Myocyte (in vitro differentiated cells): ENCODE data around the gene RREB1. TPM values are rescaled to one million over a fixed set of nuclear protein-coding genes. Genes with fewer than 3 reads are reported as not detected.

Source experiments
- DNase-seq: peaks from one replicate; pipeline ENCODE4 v3.0.0-alpha.2; 2012; ENCODE audit warnings: low read depth
- total RNA-seq: library from RNA; depleted of rRNA; stranded (reverse); fragments of >200 nt; gene quantifications from 2 replicates; pipeline ENCODE4 v1.2.3, GENCODE V29; 2014

Gene RREB1
- total RNA-seq, 1 donor from 2014 or later: 19.6 TPM

DNA sequence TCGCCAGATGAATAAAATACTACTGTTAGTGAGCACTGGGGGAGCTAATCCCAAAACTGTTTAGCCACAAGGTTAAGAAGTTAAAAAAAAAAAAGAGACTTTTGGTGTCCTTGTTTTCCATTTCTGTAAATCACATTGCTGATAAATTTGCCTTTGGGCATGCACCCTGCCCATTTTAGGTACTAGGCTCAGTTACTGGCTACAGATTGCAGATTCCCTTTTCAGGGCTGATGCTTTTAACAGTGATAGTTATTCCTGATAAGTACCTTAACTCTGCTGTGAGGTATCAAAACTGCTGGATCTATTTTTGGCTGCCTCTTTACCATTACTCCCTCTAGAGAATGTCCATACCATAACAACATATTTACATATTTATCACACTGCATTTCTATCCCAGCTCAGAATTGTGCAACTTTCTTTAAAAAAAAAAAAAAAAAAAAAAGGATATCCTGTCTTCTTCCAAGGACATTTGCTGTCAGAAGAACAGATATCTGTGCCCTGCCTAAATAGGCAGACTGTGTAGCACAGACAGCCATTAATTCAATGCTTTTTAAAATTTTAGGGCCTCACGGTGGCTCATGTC is 110.7 kb downstream of the RREB1 start:
- DNase-seq: peak; percentile 31

DNA sequence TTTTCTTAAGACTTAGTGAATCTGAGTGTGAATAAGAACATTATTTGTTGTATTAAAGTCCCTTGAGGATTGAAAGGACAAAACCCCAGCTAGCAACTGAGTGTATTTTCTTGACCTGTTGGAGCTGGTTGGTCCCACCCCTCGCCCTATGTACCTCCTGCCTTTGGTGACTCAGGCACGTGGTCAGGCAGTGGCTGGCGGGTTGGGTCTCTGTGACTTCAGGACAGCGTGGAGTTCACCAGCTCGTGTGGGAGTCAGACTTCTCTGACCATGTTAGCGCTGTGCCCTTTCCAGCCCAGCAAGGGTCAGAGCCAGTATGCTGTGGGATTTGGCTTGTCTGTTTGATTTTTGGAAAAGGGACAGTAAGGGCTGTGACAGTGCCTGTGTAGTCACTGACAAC is 111.5 kb downstream of the RREB1 start:
- peak; percentile 87 for DNase-seq

DNA sequence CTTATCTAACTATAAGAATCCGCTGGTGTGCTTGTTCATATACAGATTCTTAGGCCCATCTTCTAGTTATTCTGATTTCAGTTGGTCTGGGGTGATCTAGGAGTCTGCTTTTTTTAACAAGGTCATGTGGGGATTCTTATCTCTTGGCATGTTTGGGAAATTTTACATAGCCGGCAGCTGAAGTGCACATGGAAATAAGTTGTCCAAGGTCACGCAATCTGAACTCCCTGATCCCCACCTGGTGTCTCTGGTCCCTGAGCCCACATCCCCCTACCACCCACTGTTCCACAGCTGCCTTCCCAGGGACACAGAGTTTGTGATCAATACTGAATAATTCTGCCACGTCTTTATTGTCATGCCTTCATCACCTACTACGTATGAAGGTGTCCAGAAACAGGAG is 114.4 kb downstream of the RREB1 start:
- no peak for DNase-seq

DNA sequence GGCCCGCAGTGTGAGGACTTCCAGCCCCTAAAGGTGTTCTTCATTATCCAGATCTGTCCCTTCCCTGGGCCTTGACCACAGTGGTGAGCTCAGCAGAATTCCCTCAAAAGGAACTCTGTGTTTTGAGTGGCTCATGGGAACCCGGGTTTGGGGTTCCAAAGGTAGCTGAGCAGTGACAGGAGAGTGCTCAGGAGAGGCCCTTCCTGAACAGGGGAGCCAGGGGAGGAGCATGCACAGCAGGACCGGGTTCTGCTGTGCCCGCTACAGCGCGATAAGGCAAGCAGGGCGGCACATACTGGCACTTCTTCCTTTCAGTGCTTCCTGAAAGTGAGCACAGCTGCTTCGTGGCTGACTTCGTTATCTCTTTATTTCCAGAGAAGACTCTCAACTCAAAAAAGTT is 117.0 kb downstream of the RREB1 start:
- no peak for DNase-seq

DNA sequence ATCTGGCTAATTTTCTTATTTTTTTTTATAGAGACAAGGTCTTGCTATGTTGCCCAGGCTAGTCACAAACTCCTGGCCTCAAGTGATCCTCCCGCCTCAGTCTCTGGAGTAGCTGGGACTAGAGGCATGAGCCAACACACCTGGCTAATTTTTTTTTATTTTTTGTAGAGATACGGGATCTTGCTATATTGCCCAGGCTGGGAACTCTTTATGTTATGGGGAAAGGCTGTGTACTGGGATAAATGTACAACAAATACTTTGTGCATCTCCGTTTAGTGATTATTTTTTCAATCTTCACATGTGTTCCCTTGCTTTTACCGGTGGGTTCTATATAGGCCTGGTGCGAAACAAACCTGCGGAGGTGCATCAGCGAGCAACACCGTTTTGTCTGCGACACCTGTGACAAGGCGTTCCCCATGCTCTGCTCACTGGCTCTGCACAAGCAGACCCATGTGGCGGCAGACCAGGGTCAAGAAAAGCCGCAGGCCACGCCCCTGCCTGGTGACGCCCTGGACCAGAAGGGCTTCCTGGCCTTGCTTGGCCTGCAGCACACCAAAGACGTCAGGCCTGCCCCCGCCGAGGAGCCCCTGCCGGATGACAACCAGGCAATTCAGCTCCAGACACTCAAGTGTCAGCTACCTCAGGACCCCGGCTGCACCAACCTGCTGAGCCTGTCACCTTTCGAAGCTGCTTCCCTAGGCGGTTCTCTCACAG is 121.1 kb downstream of the RREB1 start:
- no peak for DNase-seq

DNA sequence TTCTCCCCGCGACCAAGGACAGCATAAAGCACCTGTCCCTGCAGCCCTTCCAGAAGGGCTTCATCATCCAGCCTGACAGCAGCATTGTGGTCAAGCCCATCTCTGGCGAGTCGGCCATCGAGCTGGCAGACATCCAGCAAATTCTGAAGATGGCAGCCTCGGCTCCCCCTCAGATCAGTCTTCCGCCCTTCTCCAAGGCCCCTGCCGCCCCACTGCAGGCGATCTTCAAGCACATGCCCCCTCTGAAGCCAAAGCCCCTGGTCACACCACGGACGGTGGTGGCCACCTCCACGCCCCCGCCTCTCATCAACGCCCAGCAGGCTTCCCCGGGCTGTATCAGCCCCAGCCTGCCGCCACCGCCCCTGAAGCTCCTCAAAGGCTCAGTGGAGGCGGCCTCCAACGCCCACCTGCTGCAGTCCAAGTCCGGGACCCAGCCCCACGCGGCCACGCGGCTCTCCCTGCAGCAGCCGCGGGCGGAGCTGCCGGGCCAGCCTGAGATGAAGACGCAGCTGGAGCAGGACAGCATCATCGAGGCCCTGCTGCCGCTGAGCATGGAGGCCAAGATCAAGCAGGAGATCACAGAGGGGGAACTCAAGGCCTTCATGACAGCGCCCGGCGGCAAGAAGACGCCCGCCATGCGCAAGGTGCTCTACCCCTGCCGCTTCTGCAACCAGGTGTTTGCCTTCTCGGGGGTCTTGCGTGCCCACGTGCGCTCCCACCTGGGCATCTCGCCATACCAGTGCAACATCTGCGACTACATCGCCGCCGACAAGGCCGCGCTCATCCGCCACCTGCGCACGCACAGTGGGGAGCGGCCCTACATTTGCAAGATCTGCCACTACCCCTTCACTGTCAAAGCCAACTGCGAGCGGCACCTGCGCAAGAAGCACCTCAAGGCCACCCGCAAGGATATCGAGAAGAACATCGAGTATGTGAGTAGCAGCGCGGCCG is 121.9 kb downstream of the RREB1 start:
- no peak for DNase-seq

DNA sequence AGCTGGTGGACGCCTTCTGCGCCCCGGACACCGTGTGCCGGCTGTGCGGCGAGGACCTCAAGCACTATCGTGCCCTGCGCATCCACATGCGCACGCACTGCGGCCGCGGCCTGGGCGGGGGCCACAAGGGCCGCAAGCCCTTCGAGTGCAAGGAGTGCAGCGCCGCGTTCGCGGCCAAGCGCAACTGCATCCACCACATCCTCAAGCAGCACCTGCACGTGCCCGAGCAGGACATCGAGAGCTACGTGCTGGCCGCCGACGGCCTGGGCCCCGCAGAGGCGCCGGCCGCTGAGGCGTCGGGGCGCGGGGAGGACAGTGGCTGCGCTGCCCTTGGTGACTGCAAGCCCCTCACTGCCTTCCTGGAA is 122.5 kb downstream of the RREB1 start:
- DNase-seq: no peak

DNA sequence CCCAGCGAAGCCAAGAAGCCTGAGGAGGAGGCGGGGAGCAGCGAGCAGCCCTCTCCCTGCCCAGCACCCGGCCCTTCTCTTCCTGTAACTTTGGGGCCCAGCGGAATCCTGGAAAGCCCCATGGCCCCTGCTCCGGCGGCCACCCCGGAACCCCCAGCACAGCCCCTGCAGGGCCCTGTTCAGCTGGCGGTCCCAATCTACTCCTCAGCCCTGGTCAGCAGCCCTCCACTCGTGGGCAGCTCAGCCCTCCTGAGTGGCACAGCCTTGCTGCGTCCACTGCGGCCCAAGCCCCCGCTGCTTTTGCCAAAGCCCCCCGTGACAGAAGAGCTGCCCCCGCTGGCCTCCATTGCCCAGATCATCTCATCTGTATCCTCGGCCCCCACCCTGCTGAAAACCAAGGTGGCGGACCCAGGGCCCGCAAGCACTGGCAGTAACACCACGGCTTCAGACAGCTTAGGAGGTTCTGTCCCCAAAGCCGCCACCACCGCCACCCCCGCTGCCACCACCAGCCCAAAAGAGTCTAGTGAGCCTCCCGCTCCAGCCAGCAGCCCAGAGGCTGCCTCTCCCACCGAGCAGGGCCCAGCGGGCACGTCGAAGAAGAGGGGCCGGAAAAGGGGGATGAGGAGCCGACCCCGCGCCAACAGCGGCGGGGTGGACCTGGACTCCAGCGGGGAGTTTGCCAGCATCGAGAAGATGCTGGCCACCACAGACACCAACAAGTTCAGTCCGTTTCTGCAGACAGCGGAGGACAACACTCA is 123.4 kb downstream of the RREB1 start:
- DNase-seq: no peak

DNA sequence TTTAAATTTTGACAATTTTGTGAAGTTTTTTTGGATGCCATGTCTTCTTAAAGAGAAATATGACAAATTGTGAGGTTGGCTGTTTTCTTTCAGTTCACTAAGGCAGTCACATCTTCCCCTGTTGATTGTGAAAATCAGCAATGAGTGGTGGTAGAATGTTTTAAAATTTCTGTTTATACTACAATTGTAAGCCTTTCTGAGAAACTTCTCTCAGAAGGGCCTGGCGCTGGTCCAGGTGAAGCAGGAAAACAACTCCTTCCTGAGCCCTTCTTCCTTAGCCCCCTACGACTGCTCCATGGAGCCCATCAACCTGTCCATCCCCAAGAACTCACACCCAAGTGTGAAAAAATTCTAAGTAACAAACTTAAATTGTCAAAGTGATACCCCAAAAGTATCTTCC is 124.6 kb downstream of the RREB1 start:
- no peak for DNase-seq

DNA sequence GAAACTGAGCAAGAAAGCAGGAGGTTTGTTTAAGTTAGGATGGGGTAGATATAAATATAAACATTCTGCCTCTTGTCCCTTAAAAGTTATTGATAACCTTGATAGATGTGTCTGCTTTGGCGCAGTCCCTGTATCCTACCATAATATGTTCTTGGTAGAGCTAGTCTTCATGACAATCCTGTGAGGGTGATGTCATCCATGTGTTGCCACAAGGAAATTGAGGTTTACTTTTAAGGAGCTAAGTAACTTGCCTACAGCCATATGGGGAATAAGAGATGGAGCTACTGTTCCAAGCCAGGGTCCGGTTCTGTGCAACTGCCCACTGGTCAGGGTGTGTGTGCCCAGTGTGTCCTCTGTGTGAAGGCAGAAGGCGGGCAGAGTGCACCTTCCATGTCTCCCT is 126.8 kb downstream of the RREB1 start:
- no peak for DNase-seq

DNA sequence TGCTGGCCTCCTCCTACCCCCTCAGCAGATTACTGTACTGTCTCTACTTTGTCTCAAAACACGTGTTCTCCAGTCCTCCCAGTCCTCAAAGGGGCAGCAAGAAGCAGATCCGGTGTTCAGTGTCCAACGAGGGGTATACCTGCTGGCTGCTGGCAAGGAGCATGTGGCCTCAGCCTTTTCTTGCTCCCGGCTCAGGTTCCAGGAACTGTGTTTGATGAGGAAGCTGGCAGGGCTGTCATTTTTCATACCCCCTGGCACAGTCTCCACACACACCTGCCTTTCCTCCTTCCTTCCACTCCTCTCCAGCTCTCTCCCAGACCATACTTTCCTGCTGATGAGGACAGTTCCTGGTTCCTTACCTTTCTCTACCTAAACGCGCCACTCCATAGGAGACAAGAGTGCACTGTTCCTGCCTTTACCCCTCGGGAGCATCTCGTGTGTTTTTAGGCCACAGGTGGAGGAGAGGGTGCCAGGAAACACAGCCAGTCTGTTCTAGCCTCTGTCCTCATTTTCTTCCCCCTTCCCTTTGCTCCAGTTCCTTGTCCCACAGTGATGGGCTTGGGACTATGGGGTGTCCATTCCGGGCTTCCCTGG is 128.0 kb downstream of the RREB1 start:
- no peak for DNase-seq

DNA sequence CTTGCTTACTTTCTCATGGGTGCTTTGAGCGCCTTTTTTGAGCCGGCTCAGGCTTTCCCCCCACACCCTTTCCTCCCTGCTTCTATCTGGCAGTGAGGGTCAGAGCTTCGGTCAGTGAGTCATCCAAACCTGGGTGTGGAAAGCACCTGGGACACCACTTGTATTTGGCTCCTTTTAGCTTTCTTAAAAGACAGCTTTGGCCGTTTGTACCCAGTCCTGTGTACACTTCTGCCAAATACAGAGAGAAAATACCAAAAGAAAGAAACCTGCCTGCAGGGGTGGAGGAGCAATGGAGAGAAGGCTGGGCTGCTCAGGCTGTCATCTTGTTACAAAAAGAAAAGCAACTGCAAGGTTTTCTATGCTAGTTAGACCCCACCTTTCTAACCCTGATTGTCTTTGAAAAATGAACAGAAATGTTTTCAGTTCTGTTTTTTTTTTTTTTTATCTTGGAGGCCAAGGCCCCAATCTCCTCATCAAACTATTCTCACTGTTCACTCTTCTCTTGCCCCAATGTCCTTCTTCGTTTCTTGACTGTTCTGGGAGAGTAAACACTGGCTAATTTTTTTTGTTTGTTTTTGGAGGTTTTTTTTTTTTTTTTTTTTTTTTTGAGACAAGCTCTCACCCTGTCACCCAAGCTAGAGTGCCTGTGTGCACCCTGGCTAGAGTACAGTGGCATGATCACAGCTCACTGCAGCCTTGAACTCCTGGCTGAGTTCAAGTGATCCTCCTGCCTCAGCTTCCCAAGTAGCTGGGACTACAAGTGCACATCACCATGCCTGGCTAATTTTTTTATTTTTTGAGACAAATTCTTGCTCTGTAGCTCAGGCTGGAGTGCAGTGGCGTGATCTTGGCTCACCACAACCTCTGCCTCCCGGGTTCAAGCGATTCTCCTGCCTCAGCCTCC is 128.8 kb downstream of the RREB1 start:
- no peak for DNase-seq

DNA sequence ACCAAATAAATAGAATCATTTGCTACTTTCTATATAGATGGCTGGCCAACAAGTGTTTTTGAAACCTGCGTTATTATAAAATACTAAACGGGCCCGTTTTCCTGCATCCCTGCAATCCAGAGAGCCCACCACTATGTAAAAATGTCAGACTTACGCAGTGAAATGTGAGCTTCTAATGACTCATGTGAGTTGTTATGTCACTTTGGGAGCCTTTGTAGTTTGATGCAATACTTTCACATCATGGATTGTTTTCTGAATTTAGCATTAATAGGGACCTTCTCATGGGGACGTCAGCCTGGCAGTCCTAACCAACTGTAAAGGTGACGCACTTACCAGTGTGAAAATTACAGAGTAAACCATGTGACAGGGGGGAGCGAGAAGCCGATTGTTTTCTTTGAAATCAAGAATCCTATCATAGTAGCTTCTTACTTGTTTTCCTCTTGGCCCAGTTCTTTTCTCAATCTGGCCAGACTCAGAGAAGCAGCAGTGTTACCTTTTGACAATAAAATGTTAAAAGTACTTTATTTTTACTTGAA is 130.0 kb downstream of the RREB1 start:
- DNase-seq: no peak

DNA sequence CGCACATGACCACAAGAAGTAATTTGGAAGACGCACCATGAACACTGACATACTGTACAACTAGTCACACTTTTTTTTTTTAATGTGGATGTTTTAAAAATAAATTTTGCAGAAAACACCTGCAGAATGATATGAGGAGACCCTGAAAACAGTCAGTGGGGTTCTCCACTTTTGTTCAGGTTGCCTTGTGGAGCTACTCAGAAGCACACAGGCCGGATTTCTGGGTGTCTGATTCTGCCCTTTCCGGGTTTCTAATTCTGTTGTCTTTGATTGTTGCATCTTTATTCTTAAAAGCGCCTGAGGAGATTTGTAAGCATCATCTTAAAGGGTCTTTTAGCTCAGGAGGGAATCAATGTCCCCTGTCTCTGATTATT is 130.8 kb downstream of the RREB1 start:
- no peak for DNase-seq

DNA sequence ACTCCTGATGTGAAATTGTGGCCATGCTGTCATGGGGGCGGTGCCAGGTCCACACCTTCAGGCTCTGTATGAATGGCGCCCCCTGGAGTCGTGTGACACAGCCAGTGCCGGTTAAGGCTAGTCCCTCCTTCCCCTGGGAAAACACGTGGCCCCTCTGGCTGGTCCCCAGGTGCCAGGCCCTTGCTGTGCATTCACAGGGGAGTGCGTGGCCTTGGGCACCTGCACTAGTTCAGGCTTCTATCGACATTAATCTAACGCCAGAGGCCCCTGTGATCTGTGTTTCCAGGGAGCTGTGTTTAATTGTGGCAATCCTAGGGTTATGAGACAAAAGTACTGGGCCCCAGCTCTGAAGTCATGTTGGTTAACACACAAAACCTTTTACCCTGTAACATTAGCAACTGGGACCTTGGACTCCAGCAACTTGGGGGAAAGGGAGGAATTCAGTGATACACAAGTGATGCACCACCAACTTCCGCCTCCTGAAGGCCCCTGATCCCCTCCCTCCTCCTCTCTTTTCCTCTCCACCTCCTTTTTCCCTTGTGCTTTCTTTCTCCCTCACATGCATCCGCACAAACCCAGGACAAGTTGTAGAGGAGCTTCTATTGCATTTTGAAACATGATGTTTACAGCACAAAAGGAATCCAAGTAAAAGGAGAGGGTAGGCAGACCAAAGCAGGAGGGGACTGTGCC is 131.3 kb downstream of the RREB1 start:
- peak; percentile 70 for DNase-seq

DNA sequence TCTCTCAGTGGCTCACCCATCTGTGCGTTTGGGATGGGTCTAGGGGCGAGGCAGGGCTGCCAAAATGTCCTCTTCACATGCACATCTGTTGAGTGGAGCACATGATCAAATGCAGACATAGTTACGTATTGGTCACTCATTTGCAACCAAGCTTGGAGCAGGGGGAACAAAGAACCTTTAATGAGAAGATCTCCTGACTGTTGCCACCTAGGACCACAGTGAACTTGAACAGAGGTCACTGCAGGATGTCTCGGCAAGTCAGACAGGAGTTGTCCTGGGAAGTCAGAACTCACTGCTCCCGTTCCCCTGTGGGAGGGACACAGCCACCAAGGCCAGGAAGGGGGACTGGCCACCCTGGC is 131.8 kb downstream of the RREB1 start:
- DNase-seq: no peak

DNA sequence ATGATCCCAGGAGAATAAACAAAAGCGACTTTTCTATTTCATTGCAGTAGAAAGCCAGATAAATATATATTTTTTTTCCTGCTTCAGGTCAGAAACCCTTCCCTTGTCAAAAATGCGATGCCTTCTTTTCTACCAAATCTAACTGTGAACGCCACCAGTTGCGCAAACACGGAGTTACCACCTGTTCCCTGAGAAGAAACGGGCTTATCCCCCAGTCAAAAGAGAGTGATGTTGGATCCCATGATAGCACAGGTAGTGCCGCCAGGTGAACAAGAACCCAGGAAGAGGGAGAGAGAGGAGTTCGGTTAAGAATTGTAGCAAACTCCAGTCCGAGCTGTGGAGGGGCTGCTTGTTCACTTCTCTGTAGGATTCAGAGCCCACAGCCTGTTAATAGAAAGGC is 132.6 kb downstream of the RREB1 start:
- DNase-seq: no peak

DNA sequence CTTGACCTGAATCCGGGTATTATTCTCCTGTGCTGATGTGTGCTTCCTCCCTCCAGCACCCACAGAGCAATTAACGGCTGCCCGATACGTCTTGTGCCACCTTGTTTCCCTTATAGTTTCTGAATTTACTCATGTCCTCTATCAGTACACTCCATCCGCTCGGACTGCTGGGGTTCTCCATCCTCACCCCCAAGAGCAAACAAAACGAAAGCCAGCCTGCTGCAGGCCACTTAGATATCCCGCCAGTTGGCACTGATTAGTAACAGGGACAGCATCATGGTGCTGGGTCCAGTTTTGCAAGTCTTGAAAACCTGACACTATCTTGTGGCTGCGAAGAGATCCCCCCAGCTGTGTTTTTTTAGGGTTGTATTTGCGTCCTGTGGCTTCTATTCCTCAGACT is 133.4 kb downstream of the RREB1 start:
- DNase-seq: no peak
